Kidney (tissue), 14 donors: Measurements from ENCODE around the gene ESR2. TPM values are rescaled to one million over a fixed set of nuclear protein-coding genes. Genes with fewer than 3 reads are reported as not detected.

Experiments used
- DNase-seq, 5 donors: peaks; one replicate each; pipeline ENCODE4 v3.0.0-alpha.2; 2013 to 2020
- FAIRE-seq: peaks from 2 replicates; lab custom pipeline; 2012; peaks lifted over from hg19 to GRCh38; lab: Jason Lieb, UNC
- H3K27ac ChIP-seq, 2 donors: one replicate each; pipeline ENCODE4 v1.7.0; 2013; ENCODE audit warnings: low read depth in 2 of 2, low read length in 2 of 2, inconsistent platforms in 1 of 2
- H3K27me3 ChIP-seq: one replicate; pipeline ENCODE4 v1.7.1; 2013; ENCODE audit warnings: low read length, inconsistent platforms; ENCODE audit not compliant: control insufficient read depth, insufficient read depth
- H3K36me3 ChIP-seq, 3 donors: one replicate each; pipeline versions ENCODE4 v1.7.0 to v1.7.1; 2013; ENCODE audit warnings: low read length in 3 of 3, control low read depth in 1 of 3, inconsistent platforms in 1 of 3; ENCODE audit not compliant: insufficient read depth in 3 of 3, control insufficient read depth in 2 of 3
- H3K4me1 ChIP-seq, 3 donors: one replicate each; pipeline versions ENCODE4 v1.7.0 to v1.7.1; 2013; ENCODE audit warnings: low read length in 3 of 3, inconsistent platforms in 1 of 3, low read depth in 1 of 3; ENCODE audit not compliant: control insufficient read depth in 2 of 3, insufficient read depth in 2 of 3
- H3K4me3 ChIP-seq, 3 donors: one replicate each; pipeline versions ENCODE4 v1.7.0 to v1.8.1; 2013; ENCODE audit warnings: low read length in 3 of 3, control low read depth in 1 of 3, inconsistent platforms in 1 of 3
- H3K9ac ChIP-seq, 3 donors: one replicate each; pipeline versions ENCODE4 v1.7.0 to v1.7.1; 2013; ENCODE audit warnings: low read length in 3 of 3, control low read depth in 1 of 3, inconsistent platforms in 1 of 3
- H3K9me3 ChIP-seq, 3 donors: one replicate each; pipeline versions ENCODE4 v1.7.0 to v1.7.1; 2013; ENCODE audit warnings: low read length in 3 of 3, control low read depth in 1 of 3, inconsistent platforms in 1 of 3; ENCODE audit not compliant: control insufficient read depth in 2 of 3, insufficient read depth in 1 of 3
- intact Hi-C: fragments of 100-400 bp; cut with DNase I; formaldehyde crosslinking; loops from one replicate; pipeline ENCODE4 v1.11.1; 2022
- polyA plus RNA-seq: library from polyadenylated mRNA; stranded (reverse); fragments of 350-450 nt; fragmentation: Illumina TruSeq; extraction: RNeasy Lipid Tissue Mini Kit (QIAGEN cat#74804); gene quantifications from one replicate; pipeline ENCODE4 v1.2.3, GENCODE V29; 2014; ENCODE audit warnings: low read depth, low replicate concordance; ENCODE audit not compliant: insufficient read depth
- total RNA-seq: library from RNA; stranded (reverse); fragmentation: NEBNext Ultra II Directional; extraction: Animal tissue kit (Norgen Biotek cat#: 25700); gene quantifications from one replicate; pipeline ENCODE4 v1.2.1, GENCODE V29; 2021
- TF ChIP-seq, protein P1 (sequence below): IDR thresholded peaks from 3 replicates; pipeline ENCODE4 v1.5.1; 2012; ENCODE audit warnings: mild to moderate bottlenecking, moderate library complexity, borderline replicate concordance; ENCODE audit not compliant: insufficient read depth; ENCODE audit errors: extremely low read depth
- donor health status: control.
- donor health status: control.
- donor health status: control.
- donor health status: control.
- donor health status: control.
- donor health status: DM: yes; HTN: yes; CAD: no.
- donor health status: Normal renal cell carcinoma (clear cell type).

The ESR2 gene
- total and polyA plus RNA-seq, 2 donors from 2014 or later = 2.5 TPM; not detected in 1

DNA sequence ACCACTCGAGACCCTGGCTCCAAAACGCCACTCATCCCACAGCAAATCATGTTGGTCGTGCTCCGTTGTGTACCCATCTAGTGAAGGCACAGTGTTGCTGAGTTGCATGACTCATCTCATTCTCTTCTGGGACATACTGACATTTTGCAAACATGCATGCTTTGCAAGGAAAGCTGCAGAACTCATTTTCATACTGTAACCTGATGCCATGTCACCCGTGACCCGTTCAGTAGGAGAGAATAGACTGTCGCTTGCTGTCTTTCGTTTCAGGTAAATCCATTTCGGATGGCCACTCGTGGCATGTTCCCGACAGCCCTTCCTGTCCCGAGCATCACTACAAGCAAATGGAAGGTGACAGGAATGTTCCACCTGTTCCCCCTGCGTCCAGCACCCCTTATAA is 78.2 kb downstream of the ESR2 start:
- Histone ChIP-seq H3K36me3 (peaks cover 4 to 93% (median 66%) of the 10 kb centered on the region in 3 donors), H3K27ac (no peak overlapping the region), H3K9ac (no peak overlapping the region), H3K4me3 (no peak overlapping the region), H3K9me3 (no peaks in the 10 kb centered on the region), H3K4me1 (peaks cover 0 to 8% (median 2%) of the 10 kb centered on the region in 3 donors), H3K27me3 (no peaks in the 10 kb centered on the region)
- DNase-seq (no peak), FAIRE-seq (no peak)
- intact Hi-C loops = no loop called here
- TF ChIP-seq, protein P1, sequence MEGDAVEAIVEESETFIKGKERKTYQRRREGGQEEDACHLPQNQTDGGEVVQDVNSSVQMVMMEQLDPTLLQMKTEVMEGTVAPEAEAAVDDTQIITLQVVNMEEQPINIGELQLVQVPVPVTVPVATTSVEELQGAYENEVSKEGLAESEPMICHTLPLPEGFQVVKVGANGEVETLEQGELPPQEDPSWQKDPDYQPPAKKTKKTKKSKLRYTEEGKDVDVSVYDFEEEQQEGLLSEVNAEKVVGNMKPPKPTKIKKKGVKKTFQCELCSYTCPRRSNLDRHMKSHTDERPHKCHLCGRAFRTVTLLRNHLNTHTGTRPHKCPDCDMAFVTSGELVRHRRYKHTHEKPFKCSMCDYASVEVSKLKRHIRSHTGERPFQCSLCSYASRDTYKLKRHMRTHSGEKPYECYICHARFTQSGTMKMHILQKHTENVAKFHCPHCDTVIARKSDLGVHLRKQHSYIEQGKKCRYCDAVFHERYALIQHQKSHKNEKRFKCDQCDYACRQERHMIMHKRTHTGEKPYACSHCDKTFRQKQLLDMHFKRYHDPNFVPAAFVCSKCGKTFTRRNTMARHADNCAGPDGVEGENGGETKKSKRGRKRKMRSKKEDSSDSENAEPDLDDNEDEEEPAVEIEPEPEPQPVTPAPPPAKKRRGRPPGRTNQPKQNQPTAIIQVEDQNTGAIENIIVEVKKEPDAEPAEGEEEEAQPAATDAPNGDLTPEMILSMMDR = no peak

DNA sequence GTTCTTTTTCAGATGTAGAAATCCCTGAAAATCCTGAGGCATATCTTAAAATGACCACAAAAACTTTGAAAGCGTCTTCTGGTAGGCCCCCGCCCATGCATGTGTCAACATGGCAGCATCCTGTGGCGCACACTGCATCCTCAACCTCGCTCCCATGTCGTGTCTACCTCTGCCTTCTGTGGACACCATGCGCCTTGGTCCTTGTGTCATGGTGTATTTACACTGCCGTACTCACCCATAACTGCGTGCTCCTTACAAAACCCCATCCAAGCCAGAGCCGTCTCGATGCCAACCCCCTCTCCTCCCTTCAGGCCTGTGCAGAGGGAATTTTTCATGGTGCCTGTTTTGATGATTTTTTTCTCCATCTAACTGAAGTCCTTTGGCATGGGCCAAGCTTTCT is 78.9 kb downstream of the ESR2 start:
- TF ChIP-seq, protein P1 = no peak
- no peaks in the 10 kb centered on the region for H3K27me3 ChIP-seq
- intact Hi-C loops = no loop called here
- FAIRE-seq (no peak), DNase-seq (no peak)
- H3K4me1 ChIP-seq = peaks cover 0 to 8% (median 2%) of the 10 kb centered on the region in 3 donors
- H3K4me3 ChIP-seq = no peak overlapping the region
- H3K36me3 ChIP-seq = peaks cover 4 to 93% (median 64%) of the 10 kb centered on the region in 3 donors
- H3K9me3 ChIP-seq = no peaks in the 10 kb centered on the region
- H3K27ac ChIP-seq = no peak overlapping the region
- H3K9ac ChIP-seq = no peak overlapping the region

DNA sequence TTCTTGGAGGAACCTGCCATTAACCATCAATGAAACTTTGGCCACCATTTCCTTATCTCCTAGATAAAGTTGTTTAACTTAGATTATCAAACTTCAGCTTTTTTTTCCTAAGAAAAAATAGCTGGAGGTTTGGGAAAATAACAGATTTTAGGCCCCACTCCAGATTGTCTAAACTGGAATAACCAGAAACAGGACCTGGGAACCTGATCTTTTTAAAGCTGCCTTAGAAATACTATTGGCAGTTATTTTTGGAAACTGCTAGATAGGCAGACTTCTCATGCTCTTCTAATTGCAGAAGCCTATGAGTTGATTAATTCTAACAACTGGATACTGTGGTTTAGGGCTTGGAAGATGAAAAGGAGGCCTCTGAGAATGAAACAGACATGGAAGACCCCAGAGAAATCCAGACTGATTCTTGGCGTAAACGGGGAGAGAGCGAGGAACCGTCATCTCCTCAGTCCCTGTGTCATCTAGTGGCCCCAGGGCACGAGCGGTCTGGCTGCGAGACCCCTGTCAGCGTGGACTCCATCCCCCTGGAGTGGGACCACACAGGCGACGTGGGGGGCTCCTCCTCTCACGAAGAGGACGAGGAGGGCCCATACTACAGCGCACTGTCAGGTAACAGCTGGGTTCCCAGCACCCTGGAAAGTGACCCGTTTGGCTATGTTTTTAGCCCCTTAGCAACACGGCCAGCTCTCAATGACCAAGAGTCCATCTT is 80.2 kb downstream of the ESR2 start:
- H3K4me3 ChIP-seq = no peak overlapping the region
- H3K9ac ChIP-seq = no peak overlapping the region
- peaks cover 0 to 8% (median 2%) of the 10 kb centered on the region in 3 donors for H3K4me1 ChIP-seq
- FAIRE-seq = no peak
- peaks cover 2 to 93% (median 65%) of the 10 kb centered on the region in 3 donors for H3K36me3 ChIP-seq
- H3K27ac ChIP-seq = no peak overlapping the region
- no peaks in the 10 kb centered on the region for H3K9me3 ChIP-seq
- no peak for DNase-seq
- H3K27me3 ChIP-seq = no peaks in the 10 kb centered on the region
- TF ChIP-seq, protein P1 = no peak
- intact Hi-C loops = no loop called here
